GM21528 (cell line): ENCODE data around the gene HENMT1.
"Not testable (repeated sequence)": the region's sequence is repeated elsewhere in the genome, so short reads cannot be mapped to it uniquely, and the experiment has no call there.

Experiments
- ATAC-seq: cut with Tn5 transposase; IDR thresholded peaks from one replicate; pipeline ENCODE4 v1.9.1; 2021; ENCODE audit warnings: mild to moderate bottlenecking, moderate library complexity; ENCODE audit not compliant: unreplicated experiment, low FRiP score

The HENMT1 gene

GRCh38 chr1:108678706-108679105, 17.8 kb upstream of the HENMT1 start:
- ATAC-seq, result no peak

GRCh38 chr1:108671143-108671542, 10.2 kb upstream of the HENMT1 start:
- no peak for ATAC-seq

GRCh38 chr1:108670131-108670773, 9.4 kb upstream of the HENMT1 start:
- ATAC-seq, result no peak

- ATAC-seq, result no peak
Measured at GRCh38 chr1:108669679-108670078, 8.8 kb upstream of the HENMT1 start.

GRCh38 chr1:108668777-108669176, 7.9 kb upstream of the HENMT1 start:
- ATAC-seq, result no peak

- not testable (repeated sequence) for ATAC-seq
Measured at GRCh38 chr1:108667422-108667821, 6.5 kb upstream of the HENMT1 start.

GRCh38 chr1:108665771-108666170, 4.9 kb upstream of the HENMT1 start:
- no peak for ATAC-seq

- no peak for ATAC-seq
Measured at GRCh38 chr1:108665067-108665466, 4.2 kb upstream of the HENMT1 start.

- ATAC-seq, result no peak
Measured at GRCh38 chr1:108664481-108664880, 3.6 kb upstream of the HENMT1 start.

GRCh38 chr1:108663074-108663473, 2.2 kb upstream of the HENMT1 start:
- no peak for ATAC-seq

- no peak for ATAC-seq
Measured at GRCh38 chr1:108657356-108658080, 3.4 kb downstream of the HENMT1 start.

GRCh38 chr1:108653431-108654105, 7.3 kb downstream of the HENMT1 start:
- no peak for ATAC-seq

- ATAC-seq, result peak; percentile 52
Measured at GRCh38 chr1:108646648-108647269, 14.1 kb downstream of the HENMT1 start.

GRCh38 chr1:108646265-108646647, 14.6 kb downstream of the HENMT1 start:
- ATAC-seq, result no peak

GRCh38 chr1:108645564-108646184, 15.2 kb downstream of the HENMT1 start:
- ATAC-seq, result no peak

- ATAC-seq, result no peak
Measured at GRCh38 chr1:108644984-108645383, 15.9 kb downstream of the HENMT1 start.

GRCh38 chr1:108643492-108644335, 17.2 kb downstream of the HENMT1 start:
- no peak for ATAC-seq

GRCh38 chr1:108640863-108641262, 20.0 kb downstream of the HENMT1 start:
- ATAC-seq, result not testable (repeated sequence)

- ATAC-seq, result no peak
Measured at GRCh38 chr1:108639899-108640560, 20.9 kb downstream of the HENMT1 start.
